HCT116 (cell line): ENCODE data around the gene RNF126. TPM values are rescaled to one million over a fixed set of nuclear protein-coding genes. Genes with fewer than 3 reads are reported as not detected.

Experiments
- ATAC-seq: fragments of 200-7000 bp; cut with Tn5 transposase; 2 replicates; pipeline ENCODE4 v1.9.1; 2020; ENCODE audit warnings: mild to moderate bottlenecking, moderate library complexity
- BruUV-seq: library from RNA; stranded (reverse); fragments of 400-500 nt; replicated peaks from 2 replicates; lab custom pipeline; 2021; lab: Mats Ljungman, UMichigan
- CTCF ChIA-PET: fragments of 300-600 bp; sonication (Branson Sonifier 250); formaldehyde crosslinking; loops from one replicate; lab custom pipeline; 2021; ENCODE audit warnings: antibody characterized with exemption; lab: Charles Lee
- POLR2A ChIA-PET: fragments of 300-600, 350-600 bp; sonication (Branson Sonifier 250); formaldehyde crosslinking; loops from one replicate; lab custom pipeline; 2021; ENCODE audit warnings: antibody characterized with exemption; lab: Charles Lee
- RAD21 ChIA-PET, 2 experiments: fragments of 300-600 bp; sonication (Branson Sonifier 250); formaldehyde crosslinking; loops; one replicate each; lab custom pipeline; 2023; ENCODE audit warnings: low total read pairs in 2 of 2; ENCODE audit not compliant: uncharacterized antibody in 2 of 2, unreplicated experiment in 2 of 2, low non-redundant PET in 1 of 2; lab: Charles Lee
- DNase-seq: peaks from one replicate; pipeline ENCODE4 v3.0.0-alpha.2; 2010; ENCODE audit warnings: low read depth, low spot score
- H2AFZ ChIP-seq: fragments of 200-600 bp; shearing (Covaris generic), sonication (generic); 2 replicates; pipeline ENCODE4 v1.6.1; 2017; ENCODE audit warnings: low read depth, mixed run types, mixed read lengths, antibody characterized with exemption, low read length; ENCODE audit not compliant: poor library complexity, severe bottlenecking
- H3K27ac ChIP-seq: 2 replicates; pipeline ENCODE4 v1.5.1; 2012; ENCODE audit warnings: low read depth, low read length
- H3K27me3 ChIP-seq: fragments of 200-600 bp; sonication (generic); 2 replicates; pipeline ENCODE4 v1.6.1; 2016; ENCODE audit warnings: mixed run types, low read length, mixed read lengths; ENCODE audit not compliant: insufficient read depth
- H3K36me3 ChIP-seq, 2 experiments: fragments of 200-500 bp in 1 of 2; fragments of 200-600 bp in 1 of 2; sonication (Bioruptor generic) in 1 of 2; sonication (generic) in 1 of 2; 2 replicates each; pipeline versions ENCODE4 v1.5.1 to v1.6.1; 2014 to 2016; ENCODE audit warnings: low read length in 2 of 2, inconsistent platforms in 1 of 2, mixed read lengths in 1 of 2, mixed run types in 1 of 2; ENCODE audit not compliant: insufficient read depth in 2 of 2, control insufficient read depth in 1 of 2
- H3K4me1 ChIP-seq, 2 experiments: fragments of 200-600 bp in 1 of 2; sonication (generic) in 1 of 2; 2 replicates each; pipeline versions ENCODE4 v1.5.1 to v1.6.1; 2012 to 2017; ENCODE audit warnings: low read length in 2 of 2, inconsistent platforms in 1 of 2, mild to moderate bottlenecking in 1 of 2, mixed read lengths in 1 of 2, mixed run types in 1 of 2, moderate library complexity in 1 of 2; ENCODE audit not compliant: insufficient read depth in 2 of 2, control insufficient read depth in 1 of 2
- H3K4me2 ChIP-seq: fragments of 200-600 bp; sonication (generic); 2 replicates; pipeline ENCODE4 v1.6.1; 2017; ENCODE audit warnings: mixed run types, low read length, mixed read lengths
- H3K4me3 ChIP-seq, 2 experiments: fragments of 200-600 bp in 1 of 2; sonication (generic) in 1 of 2; replicated peaks in 1 of 2; 2 replicates each; pipeline ENCODE4 v1.5.1; 2011 to 2016; ENCODE audit warnings: low read length in 2 of 2, control low read depth in 1 of 2, low read depth in 1 of 2, mild to moderate bottlenecking in 1 of 2, mixed read lengths in 1 of 2, mixed run types in 1 of 2
- H3K79me2 ChIP-seq: fragments of 200-600 bp; sonication (generic); 2 replicates; pipeline ENCODE4 v1.6.1; 2017; ENCODE audit warnings: mild to moderate bottlenecking, mixed run types, low read length, moderate library complexity, mixed read lengths; ENCODE audit not compliant: insufficient read depth
- H3K9ac ChIP-seq: fragments of 200-600 bp; sonication (generic); 2 replicates; pipeline ENCODE4 v1.6.1; 2016; ENCODE audit warnings: low read length, mixed read lengths
- H3K9me2 ChIP-seq: fragments of 200-600 bp; sonication (generic), shearing (Covaris generic); 2 replicates; pipeline ENCODE4 v1.6.1; 2017; ENCODE audit warnings: mixed run types, mild to moderate bottlenecking, moderate library complexity; ENCODE audit not compliant: insufficient read depth
- H3K9me3 ChIP-seq, 2 experiments: fragments of 200-500 bp in 1 of 2; fragments of 200-600 bp in 1 of 2; sonication (Bioruptor generic) in 1 of 2; sonication (generic) in 1 of 2; 2 replicates each; pipeline ENCODE4 v1.6.1; 2014 to 2017; ENCODE audit warnings: low read length in 2 of 2, mixed read lengths in 2 of 2, inconsistent platforms in 1 of 2, low read depth in 1 of 2, mild to moderate bottlenecking in 1 of 2, mixed run types in 1 of 2, moderate library complexity in 1 of 2; ENCODE audit not compliant: control insufficient read depth in 1 of 2, insufficient read depth in 1 of 2
- H4K20me1 ChIP-seq: fragments of 200-600 bp; sonication (generic), shearing (Covaris generic); 2 replicates; pipeline ENCODE4 v1.6.1; 2017; ENCODE audit warnings: mixed run types, mild to moderate bottlenecking, moderate library complexity; ENCODE audit not compliant: insufficient read depth
- CBX3 ChIP-seq: IDR thresholded peaks from 2 replicates; pipeline ENCODE4 v1.6.1; 2012; ENCODE audit warnings: low read depth
- CEBPB ChIP-seq: IDR thresholded peaks from 2 replicates; pipeline ENCODE4 v1.6.1; 2012; ENCODE audit warnings: low read depth
- EGR1 ChIP-seq: IDR thresholded peaks from 2 replicates; pipeline ENCODE4 v1.6.1; 2012; ENCODE audit warnings: low read depth
- ELF1 ChIP-seq: IDR thresholded peaks from 2 replicates; pipeline ENCODE4 v1.6.1; 2012; ENCODE audit warnings: low read depth, borderline replicate concordance
- FOSL1 ChIP-seq: IDR thresholded peaks from 2 replicates; pipeline ENCODE4 v1.6.1; 2012; ENCODE audit warnings: low read depth
- RAD21 ChIP-seq: IDR thresholded peaks from 2 replicates; pipeline ENCODE4 v1.6.1; 2012; ENCODE audit warnings: low read depth, mild to moderate bottlenecking
- SIN3A ChIP-seq: IDR thresholded peaks from 2 replicates; pipeline ENCODE4 v1.6.1; 2012; ENCODE audit warnings: low read depth
- SP1 ChIP-seq: IDR thresholded peaks from 2 replicates; pipeline ENCODE4 v1.6.1; 2012; ENCODE audit warnings: low read depth
- SRF ChIP-seq: IDR thresholded peaks from 2 replicates; pipeline ENCODE4 v1.6.1; 2012; ENCODE audit warnings: low read depth
- TCF7L2 ChIP-seq: IDR thresholded peaks from 2 replicates; pipeline ENCODE4 v1.7.0; 2011; ENCODE audit warnings: borderline replicate concordance, inconsistent platforms; ENCODE audit not compliant: insufficient read depth, insufficient read length; ENCODE audit errors: extremely low read depth
- YY1 ChIP-seq: IDR thresholded peaks from 2 replicates; pipeline ENCODE4 v1.6.1; 2011; ENCODE audit warnings: low read length, low read depth, moderate library complexity, mild to moderate bottlenecking; ENCODE audit not compliant: insufficient replicate concordance; ENCODE audit errors: extremely low read depth
- ZBTB33 ChIP-seq: IDR thresholded peaks from 2 replicates; pipeline ENCODE4 v1.6.1; 2011; ENCODE audit warnings: mild to moderate bottlenecking, low read length, moderate library complexity; ENCODE audit not compliant: insufficient replicate concordance; ENCODE audit errors: extremely low read depth
- ZFX ChIP-seq: fragments of 450-650 bp; IDR thresholded peaks from 2 replicates; pipeline ENCODE4 v1.6.1; 2017
- intact Hi-C: fragments of 100-400 bp; cut with micrococcal nuclease; formaldehyde crosslinking; loops from 2 replicates; pipeline ENCODE4 v1.10.0; 2022
- total RNA-seq: library from RNA; stranded (reverse); gene quantifications from one replicate; pipeline ENCODE4 v1.2.1, GENCODE V29; 2021; ENCODE audit not compliant: unreplicated experiment

RNF126 gene
- total RNA-seq, 1 experiment from 2014 or later: 93.8 TPM

- Histone ChIP-seq H3K4me1 (no peaks in the 10 kb centered on the region), H3K4me2 (no peak overlapping the region), H4K20me1 (no peaks in the 10 kb centered on the region), H3K9ac (no peak overlapping the region), H3K27me3 (no peaks in the 10 kb centered on the region), H2AFZ (no peak overlapping the region), H3K9me2 (no peaks in the 10 kb centered on the region), H3K9me3 (no peaks in the 10 kb centered on the region), H3K36me3 (no peaks in the 10 kb centered on the region), H3K4me3 (no peak overlapping the region), H3K79me2 (no peaks in the 10 kb centered on the region), H3K27ac (no peak overlapping the region)
- intact Hi-C loops: no loop called here
- ATAC-seq: no peak
- ChIA-PET POLR2A (no interaction called here), RAD21 (no interaction called here), CTCF (no interaction called here)
- no peak for TF ChIP-seq SP1
- no peak for TF ChIP-seq YY1
- TF ChIP-seq FOSL1: no peak
- no peak for TF ChIP-seq SRF
- TF ChIP-seq TCF7L2: no peak
- no peak for TF ChIP-seq ZBTB33
- TF ChIP-seq RAD21: no peak
- TF ChIP-seq ZFX: no peak
- TF ChIP-seq CEBPB: no peak
- no peak for TF ChIP-seq SIN3A
- no peak for TF ChIP-seq CBX3
- no peak for TF ChIP-seq EGR1
- no peak for TF ChIP-seq ELF1
- DNase-seq: no peak
- BruUV-seq: no TSS peak
Measured at GRCh38 chr19:694481-695351, 31.7 kb upstream of the RNF126 start.
